ENCODE results near the gene CA4. TPM values are rescaled to one million over a fixed set of nuclear protein-coding genes. Genes with fewer than 3 reads are reported as not detected.

CA4 gene
- total and polyA plus RNA-seq, 10 of the 15 experiments (the other 5 are each of a cell fraction or from before 2014, with no cell fraction given), result 0.13 to 0.31 TPM; not detected in 8

GRCh38 chr17:60168654-60169053 lies 18.9 kb downstream of the CA4 start:
- BruUV-seq (replicated peaks), result no TSS peak
- no peak overlapping the region for H2AFZ ChIP-seq (ENCODE audit: control insufficient read depth, low read depth, low read length)
- no peak overlapping the region for H3K4me2 ChIP-seq (ENCODE audit: control insufficient read depth, insufficient read depth)
- WGBS (ENCODE audit: insufficient coverage, insufficient replicate concordance, low lambda C conversion rate, missing lambda C conversion rate), result 78% methylated on average over 7 of the region's 7 CpGs
- no peaks in the 10 kb centered on the region for H4K20me1 ChIP-seq (ENCODE audit: control insufficient read depth, insufficient read depth)
- ChIA-PET CTCF (interaction anchor here (0.6 kb wide), 1 partner anchor 1978 kb away, joined by 3 read pairs; no protein-coding TSS in a partner anchor), RAD21 (ENCODE audit: unreplicated experiment) (no interaction called here), POLR2A (no interaction called here), SMC1A (ENCODE audit: uncharacterized antibody, unreplicated experiment) (no interaction called here)
- H3K27ac ChIP-seq (ENCODE audit: control insufficient read depth, insufficient read depth), result no peak overlapping the region
- ATAC-seq (no peak), FAIRE-seq (no peak), DNase-seq (ENCODE audit: low read depth, low spot score) (no peak)
- H3K9ac ChIP-seq (ENCODE audit: control insufficient read depth, insufficient read depth, low read length), result no peak overlapping the region
- no peaks in the 10 kb centered on the region for H3K9me3 ChIP-seq (replicated peaks; ENCODE audit: control insufficient read depth, insufficient read depth, low read length)
- in situ Hi-C loops (cut with MboI) (no loop called here), intact Hi-C loops (cut with micrococcal nuclease; ENCODE audit: unreplicated experiment) (no loop called here)
- H3K36me3 ChIP-seq (ENCODE audit: control insufficient read depth in 2 of 2, insufficient read depth in 2 of 2, low read length in 1 of 2), result no peaks in the 10 kb centered on the region
- 0 out of 4 replicates have a peak, but pooled peaks of 1 of the 2 experiments have one; percentile 53 for TF ChIP-seq ETV6 (conservative IDR thresholded peaks at IDR 0.05 in 1 of 2, IDR thresholded peaks at IDR 0.05 in 1 of 2; ENCODE audit: borderline replicate concordance in 1 of 2, low read depth in 1 of 2)
- TF ChIP-seq, protein P1, sequence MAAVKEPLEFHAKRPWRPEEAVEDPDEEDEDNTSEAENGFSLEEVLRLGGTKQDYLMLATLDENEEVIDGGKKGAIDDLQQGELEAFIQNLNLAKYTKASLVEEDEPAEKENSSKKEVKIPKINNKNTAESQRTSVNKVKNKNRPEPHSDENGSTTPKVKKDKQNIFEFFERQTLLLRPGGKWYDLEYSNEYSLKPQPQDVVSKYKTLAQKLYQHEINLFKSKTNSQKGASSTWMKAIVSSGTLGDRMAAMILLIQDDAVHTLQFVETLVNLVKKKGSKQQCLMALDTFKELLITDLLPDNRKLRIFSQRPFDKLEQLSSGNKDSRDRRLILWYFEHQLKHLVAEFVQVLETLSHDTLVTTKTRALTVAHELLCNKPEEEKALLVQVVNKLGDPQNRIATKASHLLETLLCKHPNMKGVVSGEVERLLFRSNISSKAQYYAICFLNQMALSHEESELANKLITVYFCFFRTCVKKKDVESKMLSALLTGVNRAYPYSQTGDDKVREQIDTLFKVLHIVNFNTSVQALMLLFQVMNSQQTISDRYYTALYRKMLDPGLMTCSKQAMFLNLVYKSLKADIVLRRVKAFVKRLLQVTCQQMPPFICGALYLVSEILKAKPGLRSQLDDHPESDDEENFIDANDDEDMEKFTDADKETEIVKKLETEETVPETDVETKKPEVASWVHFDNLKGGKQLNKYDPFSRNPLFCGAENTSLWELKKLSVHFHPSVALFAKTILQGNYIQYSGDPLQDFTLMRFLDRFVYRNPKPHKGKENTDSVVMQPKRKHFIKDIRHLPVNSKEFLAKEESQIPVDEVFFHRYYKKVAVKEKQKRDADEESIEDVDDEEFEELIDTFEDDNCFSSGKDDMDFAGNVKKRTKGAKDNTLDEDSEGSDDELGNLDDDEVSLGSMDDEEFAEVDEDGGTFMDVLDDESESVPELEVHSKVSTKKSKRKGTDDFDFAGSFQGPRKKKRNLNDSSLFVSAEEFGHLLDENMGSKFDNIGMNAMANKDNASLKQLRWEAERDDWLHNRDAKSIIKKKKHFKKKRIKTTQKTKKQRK (IDR thresholded peaks at IDR 0.05; ENCODE audit: low read depth, low read length), result no peak
- no peak for TF ChIP-seq EED (IDR thresholded peaks at IDR 0.05; ENCODE audit: low read depth)
- peak; percentile 27; the same call in 1 of the 2 replicates for TF ChIP-seq NFXL1 (IDR thresholded peaks at IDR 0.05; ENCODE audit: borderline replicate concordance)
- H3K4me1 ChIP-seq (ENCODE audit: control insufficient read depth, insufficient read depth, low read length), result no peaks in the 10 kb centered on the region
- H3K27me3 ChIP-seq (replicated peaks in 1 of 2; ENCODE audit: control insufficient read depth in 2 of 2, insufficient read depth in 2 of 2, low read length in 1 of 2), result no peaks in the 10 kb centered on the region
- no peak overlapping the region for H3K4me3 ChIP-seq
- no peaks in the 10 kb centered on the region for H3K79me2 ChIP-seq (ENCODE audit: control insufficient read depth, insufficient read depth, low read length)
